ENCODE data around the gene NANOS3.

GRCh38 chr19:13872339-13872694 is 4.6 kb upstream of the NANOS3 start:
- TF ChIP-seq, protein P1, sequence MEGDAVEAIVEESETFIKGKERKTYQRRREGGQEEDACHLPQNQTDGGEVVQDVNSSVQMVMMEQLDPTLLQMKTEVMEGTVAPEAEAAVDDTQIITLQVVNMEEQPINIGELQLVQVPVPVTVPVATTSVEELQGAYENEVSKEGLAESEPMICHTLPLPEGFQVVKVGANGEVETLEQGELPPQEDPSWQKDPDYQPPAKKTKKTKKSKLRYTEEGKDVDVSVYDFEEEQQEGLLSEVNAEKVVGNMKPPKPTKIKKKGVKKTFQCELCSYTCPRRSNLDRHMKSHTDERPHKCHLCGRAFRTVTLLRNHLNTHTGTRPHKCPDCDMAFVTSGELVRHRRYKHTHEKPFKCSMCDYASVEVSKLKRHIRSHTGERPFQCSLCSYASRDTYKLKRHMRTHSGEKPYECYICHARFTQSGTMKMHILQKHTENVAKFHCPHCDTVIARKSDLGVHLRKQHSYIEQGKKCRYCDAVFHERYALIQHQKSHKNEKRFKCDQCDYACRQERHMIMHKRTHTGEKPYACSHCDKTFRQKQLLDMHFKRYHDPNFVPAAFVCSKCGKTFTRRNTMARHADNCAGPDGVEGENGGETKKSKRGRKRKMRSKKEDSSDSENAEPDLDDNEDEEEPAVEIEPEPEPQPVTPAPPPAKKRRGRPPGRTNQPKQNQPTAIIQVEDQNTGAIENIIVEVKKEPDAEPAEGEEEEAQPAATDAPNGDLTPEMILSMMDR (IDR thresholded peaks at IDR 0.05), result no peak
- TF ChIP-seq, protein P2, sequence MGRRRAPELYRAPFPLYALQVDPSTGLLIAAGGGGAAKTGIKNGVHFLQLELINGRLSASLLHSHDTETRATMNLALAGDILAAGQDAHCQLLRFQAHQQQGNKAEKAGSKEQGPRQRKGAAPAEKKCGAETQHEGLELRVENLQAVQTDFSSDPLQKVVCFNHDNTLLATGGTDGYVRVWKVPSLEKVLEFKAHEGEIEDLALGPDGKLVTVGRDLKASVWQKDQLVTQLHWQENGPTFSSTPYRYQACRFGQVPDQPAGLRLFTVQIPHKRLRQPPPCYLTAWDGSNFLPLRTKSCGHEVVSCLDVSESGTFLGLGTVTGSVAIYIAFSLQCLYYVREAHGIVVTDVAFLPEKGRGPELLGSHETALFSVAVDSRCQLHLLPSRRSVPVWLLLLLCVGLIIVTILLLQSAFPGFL (CRISPR knock-in tag; IDR thresholded peaks at IDR 0.05; ENCODE audit: borderline replicate concordance), result no peak
- TF ChIP-seq CREB1 (CRISPR knock-in tag; IDR thresholded peaks at IDR 0.05) (no peak), NR2C2 (CRISPR knock-in tag; IDR thresholded peaks at IDR 0.05) (no peak)
- TF ChIP-seq, protein P3, sequence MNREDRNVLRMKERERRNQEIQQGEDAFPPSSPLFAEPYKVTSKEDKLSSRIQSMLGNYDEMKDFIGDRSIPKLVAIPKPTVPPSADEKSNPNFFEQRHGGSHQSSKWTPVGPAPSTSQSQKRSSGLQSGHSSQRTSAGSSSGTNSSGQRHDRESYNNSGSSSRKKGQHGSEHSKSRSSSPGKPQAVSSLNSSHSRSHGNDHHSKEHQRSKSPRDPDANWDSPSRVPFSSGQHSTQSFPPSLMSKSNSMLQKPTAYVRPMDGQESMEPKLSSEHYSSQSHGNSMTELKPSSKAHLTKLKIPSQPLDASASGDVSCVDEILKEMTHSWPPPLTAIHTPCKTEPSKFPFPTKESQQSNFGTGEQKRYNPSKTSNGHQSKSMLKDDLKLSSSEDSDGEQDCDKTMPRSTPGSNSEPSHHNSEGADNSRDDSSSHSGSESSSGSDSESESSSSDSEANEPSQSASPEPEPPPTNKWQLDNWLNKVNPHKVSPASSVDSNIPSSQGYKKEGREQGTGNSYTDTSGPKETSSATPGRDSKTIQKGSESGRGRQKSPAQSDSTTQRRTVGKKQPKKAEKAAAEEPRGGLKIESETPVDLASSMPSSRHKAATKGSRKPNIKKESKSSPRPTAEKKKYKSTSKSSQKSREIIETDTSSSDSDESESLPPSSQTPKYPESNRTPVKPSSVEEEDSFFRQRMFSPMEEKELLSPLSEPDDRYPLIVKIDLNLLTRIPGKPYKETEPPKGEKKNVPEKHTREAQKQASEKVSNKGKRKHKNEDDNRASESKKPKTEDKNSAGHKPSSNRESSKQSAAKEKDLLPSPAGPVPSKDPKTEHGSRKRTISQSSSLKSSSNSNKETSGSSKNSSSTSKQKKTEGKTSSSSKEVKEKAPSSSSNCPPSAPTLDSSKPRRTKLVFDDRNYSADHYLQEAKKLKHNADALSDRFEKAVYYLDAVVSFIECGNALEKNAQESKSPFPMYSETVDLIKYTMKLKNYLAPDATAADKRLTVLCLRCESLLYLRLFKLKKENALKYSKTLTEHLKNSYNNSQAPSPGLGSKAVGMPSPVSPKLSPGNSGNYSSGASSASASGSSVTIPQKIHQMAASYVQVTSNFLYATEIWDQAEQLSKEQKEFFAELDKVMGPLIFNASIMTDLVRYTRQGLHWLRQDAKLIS (CRISPR knock-in tag; IDR thresholded peaks at IDR 0.05; ENCODE audit: borderline replicate concordance), result no peak

All from WTC11 (cell line).